ENCODE measurements around the gene LTBP3. TPM values are rescaled to one million over a fixed set of nuclear protein-coding genes. Genes with fewer than 3 reads are reported as not detected.

The LTBP3 gene
- total RNA-seq, 1 experiment from 2014 or later = 248 TPM

DNA sequence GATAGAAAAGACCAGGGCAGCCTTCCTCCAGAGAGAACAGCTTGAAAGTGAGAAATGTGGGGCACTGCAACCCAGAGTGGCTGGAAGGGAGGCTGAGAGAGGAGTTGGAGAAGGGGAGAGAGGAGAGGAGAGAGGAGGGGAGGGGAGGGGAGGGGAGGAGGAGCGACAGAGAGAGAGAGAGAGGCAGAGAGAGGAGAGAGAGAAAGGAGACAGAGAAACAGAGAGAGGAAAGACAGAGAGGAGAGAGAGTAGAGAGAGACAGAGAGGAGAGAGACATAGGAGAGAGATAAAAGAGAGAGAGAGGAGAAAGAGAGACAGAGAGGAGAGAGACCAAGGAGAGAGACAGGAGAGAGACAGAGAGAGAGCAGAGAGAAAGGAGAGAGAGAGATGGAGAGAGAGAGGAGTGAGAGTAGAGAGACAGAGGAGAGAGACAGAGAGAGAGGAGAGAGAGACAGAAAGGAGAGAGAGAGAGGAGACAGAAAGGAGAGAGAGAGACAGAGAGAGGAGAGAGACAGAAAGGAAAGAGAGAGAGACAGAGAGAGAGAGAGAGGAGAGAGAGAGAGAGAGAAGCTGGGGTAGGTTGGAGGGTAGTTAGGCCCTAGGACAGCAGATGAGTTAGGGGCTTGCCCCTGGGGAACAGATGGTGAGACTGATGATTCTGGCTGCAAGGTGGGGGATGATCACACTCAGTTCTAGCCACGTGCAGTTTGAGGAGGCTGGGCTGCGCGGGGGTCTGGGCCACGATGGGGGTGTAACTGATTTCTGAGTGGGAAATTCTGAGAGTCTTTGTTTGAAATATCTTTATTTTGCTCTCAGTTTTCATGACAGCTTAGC, 41.8 kb downstream of the LTBP3 start:
- Histone ChIP-seq H3K27ac (ENCODE audit: low read depth, low read length) (no peak overlapping the region), H3K4me1 (ENCODE audit: control insufficient read depth in 1 of 2, insufficient read depth in 2 of 2, low read length in 2 of 2) (peaks cover 5 to 15% of the 10 kb centered on the region in 2 experiments; a peak in 3 of 4 replicates), H4K20me1 (ENCODE audit: insufficient read depth) (no peaks in the 10 kb centered on the region), H3K4me3 (replicated peaks in 1 of 2; ENCODE audit: low read depth in 1 of 2, low read length in 2 of 2) (no peak overlapping the region), H3K9ac (ENCODE audit: low read length) (no peak overlapping the region), H3K27me3 (ENCODE audit: insufficient read depth, low read length) (no peaks in the 10 kb centered on the region), H2AFZ (ENCODE audit: low read depth, low read length, poor library complexity, severe bottlenecking) (no peak overlapping the region), H3K79me2 (ENCODE audit: insufficient read depth, low read length) (no peaks in the 10 kb centered on the region), H3K36me3 (ENCODE audit: control insufficient read depth in 1 of 2, insufficient read depth in 2 of 2, low read length in 2 of 2) (no peaks in the 10 kb centered on the region), H3K4me2 (ENCODE audit: low read length) (no peak overlapping the region), H3K9me3 (ENCODE audit: control insufficient read depth in 1 of 2, insufficient read depth in 1 of 2, low read depth in 1 of 2, low read length in 2 of 2) (no peaks in the 10 kb centered on the region), H3K9me2 (ENCODE audit: insufficient read depth) (no peaks in the 10 kb centered on the region)
- peak; percentile 39 for ATAC-seq
- CTCF ChIA-PET = no interaction called here
- BruUV-seq (replicated peaks) = no TSS peak
- DNase-seq (ENCODE audit: low read depth, low spot score) = no peak
- RAD21 ChIA-PET (ENCODE audit: low non-redundant PET in 1 of 2, low total read pairs in 2 of 2, uncharacterized antibody in 2 of 2, unreplicated experiment in 2 of 2) = no interaction called here
- TF ChIP-seq SRF (IDR thresholded peaks at IDR 0.05; ENCODE audit: low read depth) (no peak), EZH2phosphoT487 (IDR thresholded peaks at IDR 0.05; ENCODE audit: borderline replicate concordance) (no peak), SP1 (IDR thresholded peaks at IDR 0.05; ENCODE audit: low read depth) (no peak), CEBPB (IDR thresholded peaks at IDR 0.05; ENCODE audit: low read depth) (no peak), POLR2AphosphoS5 (IDR thresholded peaks at IDR 0.05; ENCODE audit: low read depth, low read length) (no peak), POLR2A (IDR thresholded peaks at IDR 0.05; ENCODE audit: borderline replicate concordance, extremely low read depth, insufficient read depth, insufficient read length) (no peak), EZH2 (IDR thresholded peaks at IDR 0.05) (no peak), YY1 (IDR thresholded peaks at IDR 0.05; ENCODE audit: extremely low read depth, insufficient replicate concordance, low read depth, low read length) (no peak), ZFX (IDR thresholded peaks at IDR 0.05) (no peak), EGR1 (IDR thresholded peaks at IDR 0.05; ENCODE audit: low read depth) (no peak), FOSL1 (IDR thresholded peaks at IDR 0.05; ENCODE audit: low read depth) (no peak), JUND (IDR thresholded peaks at IDR 0.05) (no peak)
- TF ChIP-seq, protein P1, sequence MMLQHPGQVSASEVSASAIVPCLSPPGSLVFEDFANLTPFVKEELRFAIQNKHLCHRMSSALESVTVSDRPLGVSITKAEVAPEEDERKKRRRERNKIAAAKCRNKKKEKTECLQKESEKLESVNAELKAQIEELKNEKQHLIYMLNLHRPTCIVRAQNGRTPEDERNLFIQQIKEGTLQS (IDR thresholded peaks at IDR 0.05) = no peak
- TF ChIP-seq, protein P2, sequence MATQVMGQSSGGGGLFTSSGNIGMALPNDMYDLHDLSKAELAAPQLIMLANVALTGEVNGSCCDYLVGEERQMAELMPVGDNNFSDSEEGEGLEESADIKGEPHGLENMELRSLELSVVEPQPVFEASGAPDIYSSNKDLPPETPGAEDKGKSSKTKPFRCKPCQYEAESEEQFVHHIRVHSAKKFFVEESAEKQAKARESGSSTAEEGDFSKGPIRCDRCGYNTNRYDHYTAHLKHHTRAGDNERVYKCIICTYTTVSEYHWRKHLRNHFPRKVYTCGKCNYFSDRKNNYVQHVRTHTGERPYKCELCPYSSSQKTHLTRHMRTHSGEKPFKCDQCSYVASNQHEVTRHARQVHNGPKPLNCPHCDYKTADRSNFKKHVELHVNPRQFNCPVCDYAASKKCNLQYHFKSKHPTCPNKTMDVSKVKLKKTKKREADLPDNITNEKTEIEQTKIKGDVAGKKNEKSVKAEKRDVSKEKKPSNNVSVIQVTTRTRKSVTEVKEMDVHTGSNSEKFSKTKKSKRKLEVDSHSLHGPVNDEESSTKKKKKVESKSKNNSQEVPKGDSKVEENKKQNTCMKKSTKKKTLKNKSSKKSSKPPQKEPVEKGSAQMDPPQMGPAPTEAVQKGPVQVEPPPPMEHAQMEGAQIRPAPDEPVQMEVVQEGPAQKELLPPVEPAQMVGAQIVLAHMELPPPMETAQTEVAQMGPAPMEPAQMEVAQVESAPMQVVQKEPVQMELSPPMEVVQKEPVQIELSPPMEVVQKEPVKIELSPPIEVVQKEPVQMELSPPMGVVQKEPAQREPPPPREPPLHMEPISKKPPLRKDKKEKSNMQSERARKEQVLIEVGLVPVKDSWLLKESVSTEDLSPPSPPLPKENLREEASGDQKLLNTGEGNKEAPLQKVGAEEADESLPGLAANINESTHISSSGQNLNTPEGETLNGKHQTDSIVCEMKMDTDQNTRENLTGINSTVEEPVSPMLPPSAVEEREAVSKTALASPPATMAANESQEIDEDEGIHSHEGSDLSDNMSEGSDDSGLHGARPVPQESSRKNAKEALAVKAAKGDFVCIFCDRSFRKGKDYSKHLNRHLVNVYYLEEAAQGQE (IDR thresholded peaks at IDR 0.05; ENCODE audit: low read depth) = no peak
- TF ChIP-seq, protein P3, sequence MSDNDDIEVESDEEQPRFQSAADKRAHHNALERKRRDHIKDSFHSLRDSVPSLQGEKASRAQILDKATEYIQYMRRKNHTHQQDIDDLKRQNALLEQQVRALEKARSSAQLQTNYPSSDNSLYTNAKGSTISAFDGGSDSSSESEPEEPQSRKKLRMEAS (IDR thresholded peaks at IDR 0.05) = no peak
- TF ChIP-seq, protein P4, sequence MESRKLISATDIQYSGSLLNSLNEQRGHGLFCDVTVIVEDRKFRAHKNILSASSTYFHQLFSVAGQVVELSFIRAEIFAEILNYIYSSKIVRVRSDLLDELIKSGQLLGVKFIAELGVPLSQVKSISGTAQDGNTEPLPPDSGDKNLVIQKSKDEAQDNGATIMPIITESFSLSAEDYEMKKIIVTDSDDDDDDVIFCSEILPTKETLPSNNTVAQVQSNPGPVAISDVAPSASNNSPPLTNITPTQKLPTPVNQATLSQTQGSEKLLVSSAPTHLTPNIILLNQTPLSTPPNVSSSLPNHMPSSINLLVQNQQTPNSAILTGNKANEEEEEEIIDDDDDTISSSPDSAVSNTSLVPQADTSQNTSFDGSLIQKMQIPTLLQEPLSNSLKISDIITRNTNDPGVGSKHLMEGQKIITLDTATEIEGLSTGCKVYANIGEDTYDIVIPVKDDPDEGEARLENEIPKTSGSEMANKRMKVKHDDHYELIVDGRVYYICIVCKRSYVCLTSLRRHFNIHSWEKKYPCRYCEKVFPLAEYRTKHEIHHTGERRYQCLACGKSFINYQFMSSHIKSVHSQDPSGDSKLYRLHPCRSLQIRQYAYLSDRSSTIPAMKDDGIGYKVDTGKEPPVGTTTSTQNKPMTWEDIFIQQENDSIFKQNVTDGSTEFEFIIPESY (IDR thresholded peaks at IDR 0.05; ENCODE audit: extremely low read depth, insufficient replicate concordance, low read length) = no peak
- POLR2A ChIA-PET = interaction anchor here (0.6 to 1.2 kb wide), 4 partner anchors 10 to 17 kb away, joined by 3 to 4 read pairs (median 4); partner anchors contain the start of gene MALAT1
- intact Hi-C loops (cut with micrococcal nuclease) = no loop called here

All from HCT116 (cell line).